Measurements from ENCODE around the gene OVCA2.

GRCh38 chr17:2042390-2042847 lies 597 bp downstream of the OVCA2 start:
- TF ChIP-seq CTCF (IDR thresholded peaks at IDR 0.05) (no peak), TCF7L2 (IDR thresholded peaks at IDR 0.05; ENCODE audit: low read depth, low read length) (no peak), REST (IDR thresholded peaks at IDR 0.05; ENCODE audit: insufficient read depth in 1 of 2, low read depth in 2 of 2, low read length in 1 of 2) (no peak)
